GM12878 (cell line): ENCODE data around the gene SH3GL2.

Experiments
- ASH2L ChIP-seq: fragments of 300-600, 200-600 bp; sonication (generic); IDR thresholded peaks from 2 replicates; pipeline ENCODE4 v1.6.1; 2017; ENCODE audit warnings: low read depth, mild to moderate bottlenecking, borderline replicate concordance
- POLR2AphosphoS5 ChIP-seq: IDR thresholded peaks from 2 replicates; pipeline ENCODE4 v1.6.1; 2011; ENCODE audit warnings: mild to moderate bottlenecking, low read length, inconsistent platforms
- RAD51 ChIP-seq: fragments of 450-650 bp; IDR thresholded peaks from 2 replicates; pipeline ENCODE4 v1.6.1; 2016; ENCODE audit warnings: moderate library complexity, mild to moderate bottlenecking, inconsistent platforms
- WRNIP1 ChIP-seq: IDR thresholded peaks from 2 replicates; pipeline ENCODE4 v1.6.1; 2011; ENCODE audit warnings: low read depth, low read length, improper control_type of control experiment, borderline replicate concordance
- YBX1 ChIP-seq: fragments of 450-650 bp; IDR thresholded peaks from 2 replicates; pipeline ENCODE4 v1.6.1; 2016; ENCODE audit warnings: antibody characterized with exemption
- TF ChIP-seq, protein P1 (sequence below), 3 experiments: IDR thresholded peaks in 2 of 3; conservative IDR thresholded peaks in 1 of 3; 2 replicates each; pipeline ENCODE4 v1.5.1; 2011; ENCODE audit warnings: low read depth in 3 of 3, low read length in 3 of 3, mild to moderate bottlenecking in 3 of 3, control low read depth in 2 of 3, moderate library complexity in 2 of 3, inconsistent platforms in 1 of 3, mixed read lengths in 1 of 3; ENCODE audit not compliant: control insufficient read depth in 2 of 3, insufficient read depth in 1 of 3; ENCODE audit errors: extremely low read depth in 1 of 3

DNA sequence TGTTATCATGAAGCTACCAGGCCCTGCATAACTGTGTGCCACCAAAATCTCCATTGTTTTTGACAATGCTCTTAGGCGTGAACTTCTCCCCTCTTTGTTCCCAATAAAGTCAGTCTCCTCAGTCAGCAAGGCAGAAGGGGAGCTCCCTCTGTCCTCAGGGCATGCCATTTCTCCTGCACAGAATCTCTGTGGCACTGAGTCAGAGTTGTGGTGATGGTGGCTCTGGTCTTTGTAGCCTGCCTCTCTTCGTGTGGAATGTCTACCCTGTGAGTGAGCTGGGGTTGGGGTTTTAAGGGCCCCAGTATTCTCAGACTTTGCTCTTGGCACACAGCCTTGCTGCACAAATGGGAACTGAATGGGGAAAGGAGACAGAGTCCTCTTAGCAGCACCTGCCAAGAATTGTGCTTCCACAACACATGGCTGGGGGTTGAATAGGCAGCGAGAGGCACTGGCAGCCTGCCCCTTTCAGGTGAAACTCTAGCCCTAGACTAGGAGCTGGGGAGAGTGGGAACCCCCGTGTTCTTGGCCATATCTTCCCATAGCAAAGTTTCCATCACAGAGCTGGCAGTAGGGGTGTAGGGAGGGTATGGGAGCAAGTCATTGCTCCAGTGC is 146.6 kb downstream of the SH3GL2 start:
- TF ChIP-seq YBX1 (no peak), POLR2AphosphoS5 (no peak), RAD51 (no peak), ASH2L (no peak), WRNIP1 (no peak)
- TF ChIP-seq, protein P1, sequence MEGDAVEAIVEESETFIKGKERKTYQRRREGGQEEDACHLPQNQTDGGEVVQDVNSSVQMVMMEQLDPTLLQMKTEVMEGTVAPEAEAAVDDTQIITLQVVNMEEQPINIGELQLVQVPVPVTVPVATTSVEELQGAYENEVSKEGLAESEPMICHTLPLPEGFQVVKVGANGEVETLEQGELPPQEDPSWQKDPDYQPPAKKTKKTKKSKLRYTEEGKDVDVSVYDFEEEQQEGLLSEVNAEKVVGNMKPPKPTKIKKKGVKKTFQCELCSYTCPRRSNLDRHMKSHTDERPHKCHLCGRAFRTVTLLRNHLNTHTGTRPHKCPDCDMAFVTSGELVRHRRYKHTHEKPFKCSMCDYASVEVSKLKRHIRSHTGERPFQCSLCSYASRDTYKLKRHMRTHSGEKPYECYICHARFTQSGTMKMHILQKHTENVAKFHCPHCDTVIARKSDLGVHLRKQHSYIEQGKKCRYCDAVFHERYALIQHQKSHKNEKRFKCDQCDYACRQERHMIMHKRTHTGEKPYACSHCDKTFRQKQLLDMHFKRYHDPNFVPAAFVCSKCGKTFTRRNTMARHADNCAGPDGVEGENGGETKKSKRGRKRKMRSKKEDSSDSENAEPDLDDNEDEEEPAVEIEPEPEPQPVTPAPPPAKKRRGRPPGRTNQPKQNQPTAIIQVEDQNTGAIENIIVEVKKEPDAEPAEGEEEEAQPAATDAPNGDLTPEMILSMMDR (IDR thresholded peaks at IDR 0.05 in 2 of 3, conservative IDR thresholded peaks at IDR 0.05 in 1 of 3; ENCODE audit: control insufficient read depth in 2 of 3, extremely low read depth in 1 of 3, insufficient read depth in 1 of 3, low read depth in 3 of 3, low read length in 3 of 3), result no peak
